Neuronal stem cell (in vitro differentiated cells): ENCODE measurements around the gene RALGAPA2.

Source experiments
- DNase-seq: peaks from one replicate; pipeline ENCODE4 v3.0.0-alpha.2; 2013; ENCODE audit warnings: low spot score
- H2AFZ ChIP-seq: one replicate; pipeline ENCODE4 v1.6.1; 2013; ENCODE audit warnings: mild to moderate bottlenecking, low read length, inconsistent platforms
- H2AK5ac ChIP-seq: 2 replicates; pipeline ENCODE4 v1.6.1; 2013; ENCODE audit warnings: low read depth, mild to moderate bottlenecking, inconsistent platforms, low read length, moderate library complexity, mixed read lengths
- H2BK120ac ChIP-seq: 2 replicates; pipeline ENCODE4 v1.6.1; 2013; ENCODE audit warnings: low read depth, mild to moderate bottlenecking, inconsistent platforms, low read length, moderate library complexity, mixed read lengths
- H2BK12ac ChIP-seq: one replicate; pipeline ENCODE4 v1.6.1; 2013; ENCODE audit warnings: low read length, inconsistent platforms
- H2BK15ac ChIP-seq: 2 replicates; pipeline ENCODE4 v1.6.1; 2013; ENCODE audit warnings: mild to moderate bottlenecking, low read length, inconsistent platforms, mixed read lengths
- H2BK5ac ChIP-seq: one replicate; pipeline ENCODE4 v1.6.1; 2013; ENCODE audit warnings: inconsistent platforms, mild to moderate bottlenecking, low read length, moderate library complexity
- H3K14ac ChIP-seq: one replicate; pipeline ENCODE4 v1.6.1; 2013; ENCODE audit warnings: low read length, inconsistent platforms
- H3K18ac ChIP-seq: 2 replicates; pipeline ENCODE4 v1.6.1; 2013; ENCODE audit warnings: low read length, inconsistent platforms
- H3K23ac ChIP-seq: 2 replicates; pipeline ENCODE4 v1.6.1; 2013; ENCODE audit warnings: low read depth, mild to moderate bottlenecking, mixed read lengths, low read length, inconsistent platforms; ENCODE audit not compliant: poor library complexity
- H3K27ac ChIP-seq: replicated peaks from 3 replicates; pipeline ENCODE4 v1.5.1; 2013; ENCODE audit warnings: low read length, inconsistent platforms
- H3K27me3 ChIP-seq, 3 experiments: 2 replicates each; pipeline ENCODE4 v1.6.1; 2013; ENCODE audit warnings: low read length in 3 of 3, mild to moderate bottlenecking in 2 of 3, inconsistent platforms in 1 of 3, low read depth in 1 of 3, mixed read lengths in 1 of 3, moderate library complexity in 1 of 3; ENCODE audit not compliant: control insufficient read depth in 3 of 3, insufficient read depth in 3 of 3
- H3K36me3 ChIP-seq, 2 donors: replicated peaks in 1 of 2; 2 replicates each; pipeline ENCODE4 v1.6.1; 2013; ENCODE audit warnings: low read length in 2 of 2; ENCODE audit not compliant: control insufficient read depth in 2 of 2, insufficient read depth in 2 of 2
- H3K4ac ChIP-seq: 2 replicates; pipeline ENCODE4 v1.6.1; 2013; ENCODE audit warnings: inconsistent platforms, mild to moderate bottlenecking, low read length, moderate library complexity
- H3K4me1 ChIP-seq, 2 donors: 1 replicate in 1 of 2; 2 replicates in 1 of 2; pipeline ENCODE4 v1.6.1; 2013; ENCODE audit warnings: low read length in 2 of 2, low read depth in 1 of 2; ENCODE audit not compliant: control insufficient read depth in 2 of 2, insufficient read depth in 1 of 2
- H3K4me2 ChIP-seq: one replicate; pipeline ENCODE4 v1.6.1; 2013; ENCODE audit warnings: mild to moderate bottlenecking, low read length, inconsistent platforms; ENCODE audit not compliant: insufficient read depth, poor library complexity, severe bottlenecking
- H3K4me3 ChIP-seq, 2 donors: 2 replicates each; pipeline ENCODE4 v1.5.1; 2013; ENCODE audit warnings: low read length in 2 of 2, mild to moderate bottlenecking in 2 of 2, inconsistent platforms in 1 of 2, moderate library complexity in 1 of 2
- H3K79me1 ChIP-seq: one replicate; pipeline ENCODE4 v1.6.1; 2013; ENCODE audit warnings: low read depth, mild to moderate bottlenecking, inconsistent platforms, low read length, moderate library complexity
- H3K9ac ChIP-seq: one replicate; pipeline ENCODE4 v1.6.1; 2013; ENCODE audit warnings: mild to moderate bottlenecking, low read depth, low read length, inconsistent platforms; ENCODE audit not compliant: poor library complexity
- H3K9me3 ChIP-seq, 2 donors: replicated peaks in 1 of 2; 2 replicates each; pipeline versions ENCODE3 to v1.6.1; 2013; ENCODE audit warnings: low read length in 2 of 2, mild to moderate bottlenecking in 2 of 2, inconsistent platforms in 1 of 2, low read depth in 1 of 2, mixed read lengths in 1 of 2, moderate library complexity in 1 of 2; ENCODE audit not compliant: control insufficient read depth in 2 of 2, insufficient read depth in 1 of 2
- H4K8ac ChIP-seq: one replicate; pipeline ENCODE4 v1.6.1; 2013; ENCODE audit warnings: low read depth, mild to moderate bottlenecking, inconsistent platforms, low read length, moderate library complexity
- H4K91ac ChIP-seq: one replicate; pipeline ENCODE4 v1.6.1; 2013; ENCODE audit warnings: low read length, low read depth, mild to moderate bottlenecking, inconsistent platforms; ENCODE audit not compliant: poor library complexity
- WGBS, 2 donors: extraction: QIAGEN DNeasy Blood & Tissue Kit; methylation state at CpG; one replicate each; pipeline ENCODE4 v1.1.7; 2013; ENCODE audit warnings: missing lambda C conversion rate in 2 of 2, mixed read lengths in 1 of 2; ENCODE audit not compliant: insufficient read length in 2 of 2, insufficient replicate concordance in 1 of 2; ENCODE audit errors: extremely low coverage in 2 of 2; 5-methylcytosine and 5-hydroxymethylcytosine counted together

Gene RALGAPA2

GRCh38 chr20:20363799-20364592, 348.4 kb downstream of the RALGAPA2 start:
- peak; percentile 58 for DNase-seq
- H2BK15ac ChIP-seq, result peak overlapping the region; percentile 45
- H3K9ac ChIP-seq, result no peak overlapping the region
- no peak overlapping the region for H2BK5ac ChIP-seq
- no peak overlapping the region for H4K91ac ChIP-seq
- H4K8ac ChIP-seq, result no peak overlapping the region
- no peak overlapping the region for H2BK12ac ChIP-seq
- H3K18ac ChIP-seq, result peak overlapping the region; percentile 52
- H3K23ac ChIP-seq, result peak overlapping the region; percentile 53
- peaks cover 11 to 27% of the 10 kb centered on the region in 2 donors for H3K4me1 ChIP-seq
- H2AK5ac ChIP-seq, result no peak overlapping the region
- no peak overlapping the region for H3K4ac ChIP-seq
- H3K36me3 ChIP-seq, result no peaks in the 10 kb centered on the region
- H3K4me2 ChIP-seq, result peak overlapping the region; percentile 44
- no peak overlapping the region for H3K14ac ChIP-seq
- no peak overlapping the region for H2BK120ac ChIP-seq
- peak overlapping the region; percentile 83 for H2AFZ ChIP-seq
- no peaks in the 10 kb centered on the region for H3K9me3 ChIP-seq
- H3K27ac ChIP-seq, result no peak overlapping the region
- H3K79me1 ChIP-seq, result no peaks in the 10 kb centered on the region
- peaks cover 32 to 81% (median 80%) of the 10 kb centered on the region in 3 experiments for H3K27me3 ChIP-seq
- no peak overlapping the region for H3K4me3 ChIP-seq
- no CpG with 5 or more reads among the region's 70 CpGs for WGBS, 2 donors

- Histone ChIP-seq H2BK120ac (no peak overlapping the region), H3K4me1 (peaks cover 11 to 25% of the 10 kb centered on the region in 2 donors), H4K91ac (no peak overlapping the region), H3K4me3 (no peak overlapping the region), H3K23ac (peak overlapping the region; percentile 76), H3K14ac (no peak overlapping the region), H3K9me3 (no peaks in the 10 kb centered on the region), H2BK15ac (no peak overlapping the region), H2AK5ac (no peak overlapping the region), H3K9ac (no peak overlapping the region), H2BK5ac (no peak overlapping the region), H2BK12ac (no peak overlapping the region), H2AFZ (peak overlapping the region; percentile 83), H4K8ac (no peak overlapping the region), H3K4ac (no peak overlapping the region), H3K4me2 (peak overlapping the region; percentile 32), H3K27ac (no peak overlapping the region), H3K79me1 (no peaks in the 10 kb centered on the region), H3K18ac (peak overlapping the region; percentile 42), H3K36me3 (no peaks in the 10 kb centered on the region), H3K27me3 (peaks cover 27 to 81% (median 74%) of the 10 kb centered on the region in 3 experiments)
- DNase-seq, result no peak
- WGBS, 2 donors, result no CpG with 5 or more reads among the region's 15 CpGs
Measured at GRCh38 chr20:20363434-20363798, 349.0 kb downstream of the RALGAPA2 start.

DNA sequence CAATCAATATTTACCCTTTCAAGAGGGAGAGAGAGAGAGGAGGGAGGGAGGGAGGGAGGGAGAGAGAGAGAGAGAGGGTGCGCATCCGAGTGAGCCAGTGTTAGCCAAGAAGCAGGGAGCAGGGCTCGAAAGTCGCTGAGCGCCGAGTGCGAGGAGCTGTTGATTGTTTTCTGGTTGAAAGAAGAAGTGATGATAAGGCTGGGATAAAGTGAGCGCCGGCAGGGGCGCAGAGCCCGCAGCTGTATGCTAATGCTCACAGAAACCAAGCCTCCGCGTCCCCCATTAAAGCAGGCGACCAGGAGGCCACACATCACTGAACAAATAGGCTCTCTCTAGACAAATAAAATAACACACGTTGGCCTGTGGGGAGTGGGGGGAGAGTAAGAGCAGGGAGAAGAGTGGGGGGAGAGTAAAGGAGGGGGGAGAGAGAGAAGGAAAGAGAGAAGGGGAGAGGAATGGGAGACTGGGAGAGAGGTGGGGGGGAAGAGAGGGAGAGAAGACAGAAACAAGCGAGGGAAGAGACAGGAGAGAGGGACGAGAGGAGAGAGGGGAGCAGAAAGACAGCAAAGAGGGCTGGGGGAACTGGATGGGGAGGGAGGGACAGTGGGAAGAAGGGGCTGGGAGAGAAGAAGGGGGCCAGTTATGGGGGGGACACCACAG, 349.5 kb downstream of the RALGAPA2 start:
- peak overlapping the region; percentile 48 for H3K4me2 ChIP-seq
- H3K27ac ChIP-seq, result no peak overlapping the region
- no peak overlapping the region for H2AK5ac ChIP-seq
- no peaks in the 10 kb centered on the region for H3K9me3 ChIP-seq
- no peak overlapping the region for H4K8ac ChIP-seq
- H3K4me3 ChIP-seq, result no peak overlapping the region
- no peak overlapping the region for H3K4ac ChIP-seq
- DNase-seq, result no peak
- peaks cover 11 to 25% of the 10 kb centered on the region in 2 donors for H3K4me1 ChIP-seq
- no peak overlapping the region for H2BK120ac ChIP-seq
- no peak overlapping the region for H3K23ac ChIP-seq
- H2BK12ac ChIP-seq, result no peak overlapping the region
- H2BK5ac ChIP-seq, result no peak overlapping the region
- no peak overlapping the region for H3K9ac ChIP-seq
- H4K91ac ChIP-seq, result no peak overlapping the region
- peaks cover 24 to 80% (median 69%) of the 10 kb centered on the region in 3 experiments for H3K27me3 ChIP-seq
- H3K18ac ChIP-seq, result no peak overlapping the region
- WGBS, 2 donors, result no CpG with 5 or more reads among the region's 17 CpGs
- H2AFZ ChIP-seq, result peak overlapping the region; percentile 83
- no peaks in the 10 kb centered on the region for H3K36me3 ChIP-seq
- no peak overlapping the region for H2BK15ac ChIP-seq
- H3K79me1 ChIP-seq, result no peaks in the 10 kb centered on the region
- no peak overlapping the region for H3K14ac ChIP-seq

- H3K4me2 ChIP-seq, result no peak overlapping the region
- no CpG with 5 or more reads among the region's 6 CpGs for WGBS, 2 donors
- no peak overlapping the region for H2AK5ac ChIP-seq
- peaks cover 22 to 66% (median 52%) of the 10 kb centered on the region in 3 experiments for H3K27me3 ChIP-seq
- no peak for DNase-seq
- H3K14ac ChIP-seq, result no peak overlapping the region
- peaks cover 5 to 25% of the 10 kb centered on the region in 2 donors for H3K4me1 ChIP-seq
- no peak overlapping the region for H2BK15ac ChIP-seq
- H3K27ac ChIP-seq, result no peak overlapping the region
- no peak overlapping the region for H2BK12ac ChIP-seq
- no peaks in the 10 kb centered on the region for H3K9me3 ChIP-seq
- H3K4ac ChIP-seq, result no peak overlapping the region
- no peak overlapping the region for H2BK120ac ChIP-seq
- no peak overlapping the region for H3K4me3 ChIP-seq
- H4K8ac ChIP-seq, result no peak overlapping the region
- no peak overlapping the region for H3K18ac ChIP-seq
- no peak overlapping the region for H4K91ac ChIP-seq
- no peak overlapping the region for H3K23ac ChIP-seq
- no peaks in the 10 kb centered on the region for H3K79me1 ChIP-seq
- H3K9ac ChIP-seq, result no peak overlapping the region
- H2BK5ac ChIP-seq, result no peak overlapping the region
- no peaks in the 10 kb centered on the region for H3K36me3 ChIP-seq
- no peak overlapping the region for H2AFZ ChIP-seq
Measured at GRCh38 chr20:20360464-20360863, 352.0 kb downstream of the RALGAPA2 start.
